ENCODE measurements around the gene STEAP2.

The STEAP2 gene

DNA sequence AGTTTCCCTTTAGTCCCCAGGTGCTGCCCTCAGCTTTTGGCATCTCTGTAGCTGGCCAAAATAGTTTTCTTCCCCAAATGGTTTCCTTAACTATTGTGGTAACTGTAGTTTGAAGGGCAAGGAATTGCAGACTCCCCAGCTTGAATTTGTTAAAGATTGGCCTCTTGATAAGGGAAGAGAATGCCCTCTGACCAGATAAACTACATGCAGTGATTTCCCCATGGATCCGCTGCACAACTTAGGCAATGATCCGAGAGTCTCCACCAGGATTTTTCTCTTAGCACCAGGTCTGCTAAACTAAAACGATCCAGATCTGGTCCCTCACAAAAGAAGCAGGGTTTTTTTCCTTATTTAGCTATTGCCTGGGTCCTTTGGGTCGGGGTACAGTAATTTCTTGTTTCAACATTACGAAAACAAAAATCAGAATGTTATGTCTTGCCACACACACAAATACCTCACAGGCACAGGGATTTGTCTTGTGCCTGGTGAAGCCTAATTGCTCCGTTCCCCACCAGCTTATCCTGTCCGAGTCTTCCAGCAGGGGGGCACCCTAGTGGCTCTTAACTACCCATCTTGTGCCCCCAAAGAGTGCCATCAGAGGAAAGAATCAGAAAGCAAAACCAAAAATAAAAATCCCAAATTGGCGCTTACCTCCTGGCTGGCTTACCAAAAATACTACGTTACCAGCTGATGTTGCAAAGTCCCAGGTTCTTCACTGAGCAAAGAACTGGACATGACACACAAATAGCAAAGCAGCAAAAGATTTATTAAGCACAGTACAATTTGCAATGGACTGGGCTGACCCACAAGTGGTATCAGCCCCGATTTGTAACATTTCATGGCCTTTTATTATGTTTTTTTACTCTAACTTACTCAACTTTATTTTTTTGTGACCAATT, 16.4 kb upstream of the STEAP2 start:
- no peak for DNase-seq

DNA sequence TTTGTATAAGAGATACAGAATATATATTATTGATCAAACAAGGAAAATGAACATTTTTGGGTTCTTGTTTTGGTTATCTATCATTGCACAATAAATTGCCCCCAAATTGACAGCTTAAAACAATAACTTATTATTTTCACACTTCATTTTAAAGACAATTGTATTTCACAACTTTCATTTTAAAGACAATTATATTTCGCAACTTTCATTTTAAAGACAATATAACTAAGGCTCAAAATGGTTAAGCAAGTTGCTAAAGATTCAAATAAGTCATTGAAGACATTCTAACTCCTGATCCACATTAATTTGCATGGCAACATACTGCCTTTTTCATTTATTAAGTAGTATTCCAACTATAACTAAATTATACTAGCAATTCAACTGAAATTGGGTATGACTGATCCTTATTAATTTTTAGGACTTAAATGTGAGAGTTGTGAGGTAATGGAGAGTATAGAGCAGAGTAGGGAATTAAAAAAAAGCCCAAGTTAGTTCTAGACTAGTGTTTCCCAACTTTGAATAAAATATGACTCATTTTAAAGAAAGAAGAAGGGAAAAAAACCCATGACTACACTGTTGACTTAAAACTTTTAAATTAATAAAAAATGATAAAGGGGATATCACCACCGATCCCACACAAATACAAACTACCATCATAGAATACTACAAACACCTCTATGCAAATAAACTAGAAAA, 9.9 kb upstream of the STEAP2 start:
- peak; percentile 9 for DNase-seq

DNA sequence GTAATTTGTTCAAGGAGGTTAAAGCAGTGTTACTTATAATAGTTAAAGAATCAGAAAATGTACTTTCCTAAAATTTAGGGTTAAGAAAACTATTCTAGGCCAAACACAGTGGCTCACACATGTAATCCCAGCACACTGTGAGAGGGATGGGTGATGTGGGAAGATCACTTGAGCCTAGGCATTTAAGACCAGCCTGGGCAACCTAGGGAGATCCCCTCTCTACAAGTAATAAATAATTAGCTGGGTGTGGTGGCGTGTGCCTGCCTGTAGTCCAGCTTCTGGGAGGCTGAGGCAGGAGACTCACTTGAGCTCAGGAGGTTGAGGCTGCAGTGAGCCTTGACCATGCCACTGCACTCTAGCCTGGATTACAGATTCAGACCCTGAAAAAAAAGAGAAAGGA, 3.6 kb upstream of the STEAP2 start:
- no peak for DNase-seq

DNA sequence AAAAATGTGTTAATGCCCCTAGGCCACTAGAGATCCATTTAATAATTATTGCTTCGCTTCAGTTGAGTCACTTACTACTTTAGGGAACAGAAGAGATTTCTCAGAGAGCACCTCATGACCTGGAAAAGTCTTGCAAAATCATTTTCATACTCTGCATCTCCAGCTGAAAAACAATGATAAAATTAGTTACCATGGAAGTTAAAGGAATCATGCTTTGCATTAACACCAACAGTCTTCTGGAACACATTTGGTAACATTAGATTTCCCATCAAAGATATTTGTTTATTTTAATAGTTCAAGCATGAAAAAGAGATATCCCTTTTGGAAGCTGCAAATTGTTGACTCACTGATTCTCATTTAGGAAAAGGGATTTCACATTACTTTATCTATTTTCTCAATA, 1.8 kb upstream of the STEAP2 start:
- DNase-seq, result no peak

DNA sequence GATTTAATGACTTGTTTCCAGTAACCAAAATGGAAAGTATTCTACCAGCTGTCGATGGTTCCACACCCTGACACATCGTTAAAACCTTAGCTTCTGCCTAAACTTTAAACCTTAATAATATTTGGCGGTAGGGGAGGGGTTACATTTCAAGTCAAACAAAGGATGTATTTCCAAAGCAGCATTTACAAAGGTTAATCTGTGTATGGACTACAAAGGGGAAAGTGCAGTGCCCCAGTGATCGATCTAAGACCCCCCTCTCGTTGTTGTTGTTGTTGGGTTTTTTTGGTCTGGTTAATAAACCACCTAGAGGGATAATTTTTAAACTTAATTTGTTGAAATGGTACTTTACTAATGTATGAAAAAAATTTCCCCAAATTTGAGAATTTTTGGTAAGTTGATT, 1.1 kb upstream of the STEAP2 start:
- no peak for DNase-seq

DNA sequence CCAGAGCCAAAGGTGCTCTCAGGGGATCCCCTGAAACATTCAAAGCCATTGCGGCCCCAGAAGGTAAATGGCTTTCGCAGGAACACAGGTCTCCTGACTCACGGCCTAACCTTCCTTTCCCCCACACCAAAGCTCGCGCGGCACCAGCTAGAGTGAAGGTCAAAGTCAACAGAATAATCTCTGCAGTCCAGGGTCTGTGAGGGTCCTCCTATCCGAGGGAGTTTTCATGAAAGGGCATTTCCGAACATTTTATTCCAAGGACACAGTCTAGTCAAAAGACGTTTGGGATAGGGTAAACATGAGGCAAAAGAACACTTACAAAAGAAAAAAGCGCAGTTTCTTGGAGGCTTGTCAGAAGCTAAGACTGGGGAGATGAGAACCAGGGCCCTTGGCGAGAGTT, 559 bp upstream of the STEAP2 start:
- DNase-seq, result no peak

DNA sequence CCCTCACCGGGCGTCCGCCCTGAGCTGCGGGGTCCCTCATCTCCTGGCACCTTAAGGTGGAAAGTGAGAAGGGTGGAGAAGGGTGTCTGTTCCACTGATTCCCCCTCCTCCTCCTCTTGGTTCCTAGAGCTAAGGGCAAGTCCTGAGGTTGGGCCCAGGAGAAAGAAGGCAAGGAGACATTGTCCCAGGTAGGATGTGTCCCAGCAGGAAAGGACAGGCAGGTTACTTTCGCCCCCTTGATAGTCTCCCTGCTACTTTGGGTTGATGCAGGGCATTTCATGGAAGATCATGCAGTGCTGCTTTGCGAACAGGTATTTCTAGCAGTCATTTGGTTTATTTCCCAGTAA, 582 bp downstream of the STEAP2 start:
- no peak for DNase-seq

DNA sequence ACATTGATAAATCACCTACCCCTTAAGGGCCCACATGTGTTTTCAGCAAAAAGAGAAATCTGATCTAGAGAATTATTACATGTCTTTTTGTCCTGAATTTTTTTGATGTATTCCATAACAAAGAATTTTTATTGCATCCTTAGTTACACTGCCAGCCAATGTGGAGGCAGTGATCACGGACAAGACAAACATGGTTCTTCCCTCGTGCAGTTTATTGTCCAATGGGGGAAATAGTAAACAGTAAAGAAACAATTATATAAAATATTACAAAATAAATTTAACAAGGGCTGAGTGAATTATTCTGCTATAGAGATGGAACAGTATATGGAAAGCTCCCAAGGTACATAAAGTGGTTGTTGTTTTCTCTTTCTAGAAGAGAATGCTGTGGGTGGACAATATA, 2.0 kb downstream of the STEAP2 start:
- no peak for DNase-seq

DNA sequence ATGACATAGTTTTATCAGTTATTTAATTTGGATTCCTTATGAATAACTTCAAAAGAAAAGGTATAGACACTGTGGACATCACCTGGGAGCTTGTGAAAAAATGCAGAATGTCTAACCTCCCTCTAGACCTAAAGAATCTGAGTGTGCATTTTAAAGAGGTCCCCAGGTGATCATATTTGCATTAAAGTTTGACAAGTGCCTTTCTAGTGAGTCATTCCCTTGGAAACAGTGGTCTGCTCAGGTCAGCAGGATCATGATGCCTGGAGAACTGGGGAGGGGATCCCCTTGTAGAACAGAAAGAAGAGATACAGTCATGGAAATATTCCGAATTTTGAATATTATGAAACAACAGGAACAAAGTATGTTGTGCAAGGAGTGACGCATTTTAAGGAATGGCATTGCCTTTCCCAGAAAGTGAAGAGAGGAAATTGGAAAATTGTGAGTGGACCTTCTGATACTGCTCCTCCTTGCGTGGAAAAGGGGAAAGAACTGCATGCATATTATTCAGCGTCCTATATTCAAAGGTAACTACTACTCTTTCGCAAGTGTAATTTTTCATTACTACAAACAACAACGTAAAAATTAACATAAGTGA, 4.6 kb downstream of the STEAP2 start:
- no peak for DNase-seq

DNA sequence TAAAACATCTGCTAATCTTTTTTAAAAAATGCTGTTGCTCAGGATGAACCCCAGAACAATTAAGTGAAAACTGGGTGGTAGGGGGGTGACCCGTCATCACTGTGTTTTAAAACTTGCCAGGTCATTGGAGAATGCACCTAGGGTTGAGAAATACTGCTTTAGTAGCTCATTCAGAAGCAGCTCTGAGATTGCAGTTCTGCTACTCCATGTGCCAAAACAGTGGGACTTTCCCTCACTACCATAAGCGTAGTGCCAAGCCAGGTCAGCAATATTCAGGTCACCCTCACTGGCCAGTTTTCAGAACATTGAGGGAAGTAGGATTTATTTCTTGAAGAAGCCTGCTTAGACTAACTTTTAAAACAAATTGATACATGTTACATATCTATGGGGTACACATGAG, 5.2 kb downstream of the STEAP2 start:
- no peak for DNase-seq

DNA sequence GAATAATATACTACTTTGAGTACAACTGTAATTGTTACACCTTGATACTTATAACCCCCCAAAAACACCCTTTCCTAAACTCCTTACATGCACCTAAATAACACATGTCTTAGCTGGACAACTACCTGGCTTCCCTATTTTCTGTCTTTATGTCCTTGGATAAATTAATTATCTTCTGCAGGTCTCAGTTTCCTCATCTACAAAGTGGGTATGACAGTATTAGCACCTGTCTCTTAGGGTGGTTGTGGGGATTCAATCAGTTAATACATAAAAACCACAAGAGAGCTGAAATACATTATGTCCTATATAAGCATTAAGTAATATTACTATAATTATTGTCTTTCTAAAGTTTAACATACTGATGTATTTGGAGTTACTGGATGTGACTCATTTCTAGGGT, 10.8 kb downstream of the STEAP2 start:
- no peak for DNase-seq

DNA sequence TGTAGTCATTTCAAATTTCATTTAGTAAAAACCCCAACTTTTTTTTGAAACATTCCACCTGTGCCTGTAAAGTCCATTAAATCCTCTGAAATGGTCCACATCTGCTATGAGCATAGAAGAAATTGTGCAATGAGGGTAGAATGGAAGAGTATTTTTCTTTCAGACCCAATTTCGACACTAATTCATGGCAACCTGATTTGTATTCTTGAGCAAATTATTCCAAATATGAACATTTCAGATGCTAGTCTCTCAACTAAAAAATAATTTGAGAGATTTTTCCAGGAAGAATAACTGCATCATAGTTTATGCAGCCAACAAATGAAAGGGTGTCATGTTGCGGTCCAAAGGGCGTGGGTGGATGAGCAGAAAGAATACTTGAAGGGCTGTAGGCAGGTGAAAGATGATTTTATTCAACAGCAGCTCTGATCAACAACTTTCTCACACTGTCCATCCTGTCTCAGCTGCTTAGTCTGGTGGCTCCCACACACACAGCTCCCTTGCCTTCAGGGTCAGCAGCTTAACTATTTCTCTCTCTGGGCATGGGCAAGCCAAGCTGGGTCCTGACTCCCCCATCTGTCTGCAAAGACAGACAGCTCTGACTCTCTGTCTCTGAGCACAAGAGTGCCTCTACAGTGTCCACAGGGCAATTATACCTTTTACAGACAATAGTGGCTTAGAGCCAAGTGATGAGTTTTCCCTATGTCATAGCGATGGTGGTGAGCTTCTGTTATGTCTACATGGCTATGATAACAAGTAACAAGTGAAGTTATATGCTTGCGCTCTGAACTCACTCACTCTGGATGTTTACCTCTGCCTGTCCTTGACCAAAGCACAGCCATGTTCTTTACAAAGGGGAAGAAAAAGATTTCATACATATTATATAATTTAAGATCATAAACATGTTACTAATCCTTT, 11.5 kb downstream of the STEAP2 start:
- DNase-seq, result no peak

DNA sequence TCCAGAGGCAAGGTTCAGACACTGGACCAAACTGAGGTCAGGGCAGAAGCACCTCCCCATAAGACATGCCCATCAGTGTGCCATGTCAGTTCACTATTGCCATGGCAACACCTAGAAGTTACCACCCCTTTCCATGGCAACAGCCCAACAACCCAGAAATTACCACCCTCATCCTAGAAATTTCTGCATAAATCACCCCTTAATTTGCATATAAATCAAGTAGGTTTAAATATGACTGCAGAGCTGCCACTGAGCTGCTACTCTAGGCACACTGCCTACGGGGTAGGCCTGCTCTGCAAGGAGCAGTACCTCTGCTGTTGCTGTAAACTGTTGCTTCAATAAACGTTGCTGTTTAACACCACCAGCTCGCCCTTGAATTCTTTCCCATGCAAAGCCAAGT, 12.7 kb downstream of the STEAP2 start:
- DNase-seq, result no peak

DNA sequence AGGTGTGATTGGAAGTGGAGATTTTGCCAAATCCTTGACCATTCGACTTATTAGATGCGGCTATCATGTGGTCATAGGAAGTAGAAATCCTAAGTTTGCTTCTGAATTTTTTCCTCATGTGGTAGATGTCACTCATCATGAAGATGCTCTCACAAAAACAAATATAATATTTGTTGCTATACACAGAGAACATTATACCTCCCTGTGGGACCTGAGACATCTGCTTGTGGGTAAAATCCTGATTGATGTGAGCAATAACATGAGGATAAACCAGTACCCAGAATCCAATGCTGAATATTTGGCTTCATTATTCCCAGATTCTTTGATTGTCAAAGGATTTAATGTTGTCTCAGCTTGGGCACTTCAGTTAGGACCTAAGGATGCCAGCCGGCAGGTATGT, 13.6 kb downstream of the STEAP2 start:
- DNase-seq, result no peak

DNA sequence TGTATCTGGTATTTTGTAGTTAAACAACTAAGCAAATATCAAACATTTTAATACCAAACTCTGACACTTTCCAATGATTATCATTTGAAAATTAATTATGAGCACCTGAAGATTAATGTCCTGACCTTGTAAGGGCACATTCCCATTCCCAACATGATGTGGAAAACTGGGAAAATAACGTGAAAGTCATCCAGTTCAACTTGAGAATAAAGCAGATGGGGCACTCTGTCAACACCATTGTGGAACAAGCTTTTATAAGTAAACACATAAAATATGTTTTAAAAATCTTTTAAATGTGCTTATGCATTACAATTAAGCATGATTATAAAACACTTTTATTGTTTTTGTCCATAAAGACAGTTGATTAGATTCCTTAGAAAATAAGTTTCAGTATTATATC, 14.1 kb downstream of the STEAP2 start:
- DNase-seq, result no peak

DNA sequence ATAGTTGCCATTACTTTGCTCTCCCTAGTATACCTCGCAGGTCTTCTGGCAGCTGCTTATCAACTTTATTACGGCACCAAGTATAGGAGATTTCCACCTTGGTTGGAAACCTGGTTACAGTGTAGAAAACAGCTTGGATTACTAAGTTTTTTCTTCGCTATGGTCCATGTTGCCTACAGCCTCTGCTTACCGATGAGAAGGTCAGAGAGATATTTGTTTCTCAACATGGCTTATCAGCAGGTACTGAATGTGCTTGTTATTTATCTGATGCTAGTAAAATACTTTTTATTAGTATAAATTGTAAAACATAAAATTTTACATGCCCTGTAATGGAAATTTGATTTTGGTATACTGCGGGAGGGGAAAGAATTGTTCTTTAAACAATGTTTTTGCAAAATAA, 15.7 kb downstream of the STEAP2 start:
- no peak for DNase-seq

DNA sequence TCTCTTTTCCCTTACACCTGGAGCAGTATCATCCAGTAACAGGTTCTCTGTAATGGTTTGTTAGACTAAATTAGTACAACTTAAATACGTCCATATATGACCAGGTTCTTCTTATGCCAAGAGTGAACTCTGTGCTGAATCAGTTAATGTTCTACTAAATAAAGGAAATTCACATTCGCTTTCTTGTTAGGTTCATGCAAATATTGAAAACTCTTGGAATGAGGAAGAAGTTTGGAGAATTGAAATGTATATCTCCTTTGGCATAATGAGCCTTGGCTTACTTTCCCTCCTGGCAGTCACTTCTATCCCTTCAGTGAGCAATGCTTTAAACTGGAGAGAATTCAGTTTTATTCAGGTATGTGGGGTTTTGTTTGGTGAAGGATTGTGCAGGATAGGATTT, 18.1 kb downstream of the STEAP2 start:
- no peak for DNase-seq

DNA sequence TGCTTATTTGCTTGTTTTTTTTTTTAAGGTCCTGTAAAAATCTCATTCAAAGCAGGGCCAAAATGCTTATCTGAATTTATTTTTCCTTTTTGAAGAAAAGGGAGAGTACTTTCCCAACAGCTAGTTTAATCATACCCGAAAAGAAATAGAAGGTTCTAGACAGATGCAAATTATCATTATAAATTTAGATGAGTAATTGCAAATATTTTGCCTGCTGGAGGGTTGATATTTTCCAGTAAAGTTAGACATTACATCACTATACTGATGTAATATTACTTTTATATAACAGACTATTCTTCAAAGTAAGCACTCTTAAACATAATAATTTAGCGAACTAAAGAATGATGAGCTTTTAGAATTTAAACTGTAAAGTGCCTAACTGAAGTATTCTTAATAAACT, 19.3 kb downstream of the STEAP2 start:
- DNase-seq, result no peak

DNA sequence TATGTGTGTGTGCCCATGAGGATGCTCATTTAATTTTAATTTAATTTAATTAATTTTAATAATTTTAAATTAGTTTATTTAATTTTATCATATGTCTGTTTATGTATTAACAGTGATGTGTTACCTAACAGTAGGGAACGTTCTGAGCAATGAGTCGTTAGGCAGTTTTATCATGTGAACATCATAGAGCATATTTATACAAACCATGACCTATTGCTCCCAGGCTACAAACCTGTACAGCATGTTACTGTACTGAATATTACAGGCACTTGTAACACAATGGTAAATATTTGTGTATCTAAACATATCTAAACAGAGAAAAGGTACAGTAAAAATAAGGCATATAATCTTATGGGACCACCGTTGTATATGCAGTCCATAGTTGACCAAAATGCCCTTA, 19.8 kb downstream of the STEAP2 start:
- no peak for DNase-seq

DNA sequence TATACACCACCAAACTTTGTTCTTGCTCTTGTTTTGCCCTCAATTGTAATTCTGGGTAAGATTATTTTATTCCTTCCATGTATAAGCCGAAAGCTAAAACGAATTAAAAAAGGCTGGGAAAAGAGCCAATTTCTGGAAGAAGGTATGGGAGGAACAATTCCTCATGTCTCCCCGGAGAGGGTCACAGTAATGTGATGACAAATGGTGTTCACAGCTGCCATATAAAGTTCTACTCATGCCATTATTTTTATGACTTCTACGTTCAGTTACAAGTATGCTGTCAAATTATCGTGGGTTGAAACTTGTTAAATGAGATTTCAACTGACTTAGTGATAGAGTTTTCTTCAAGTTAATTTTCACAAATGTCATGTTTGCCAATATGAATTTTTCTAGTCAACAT, 20.9 kb downstream of the STEAP2 start:
- no peak for DNase-seq

DNA sequence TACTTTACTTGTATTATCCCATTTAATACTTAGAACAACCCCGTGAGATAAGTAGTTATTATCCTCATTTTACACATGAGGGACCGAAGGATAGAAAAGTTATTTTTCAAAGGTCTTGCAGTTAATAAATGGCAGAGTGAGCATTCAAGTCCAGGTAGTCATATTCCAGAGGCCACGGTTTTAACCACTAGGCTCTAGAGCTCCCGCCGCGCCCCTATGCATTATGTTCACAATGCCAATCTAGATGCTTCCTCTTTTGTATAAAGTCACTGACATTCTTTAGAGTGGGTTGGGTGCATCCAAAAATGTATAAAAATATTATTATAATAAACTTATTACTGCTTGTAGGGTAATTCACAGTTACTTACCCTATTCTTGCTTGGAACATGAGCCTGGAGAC, 22.0 kb downstream of the STEAP2 start:
- DNase-seq, result no peak

DNA sequence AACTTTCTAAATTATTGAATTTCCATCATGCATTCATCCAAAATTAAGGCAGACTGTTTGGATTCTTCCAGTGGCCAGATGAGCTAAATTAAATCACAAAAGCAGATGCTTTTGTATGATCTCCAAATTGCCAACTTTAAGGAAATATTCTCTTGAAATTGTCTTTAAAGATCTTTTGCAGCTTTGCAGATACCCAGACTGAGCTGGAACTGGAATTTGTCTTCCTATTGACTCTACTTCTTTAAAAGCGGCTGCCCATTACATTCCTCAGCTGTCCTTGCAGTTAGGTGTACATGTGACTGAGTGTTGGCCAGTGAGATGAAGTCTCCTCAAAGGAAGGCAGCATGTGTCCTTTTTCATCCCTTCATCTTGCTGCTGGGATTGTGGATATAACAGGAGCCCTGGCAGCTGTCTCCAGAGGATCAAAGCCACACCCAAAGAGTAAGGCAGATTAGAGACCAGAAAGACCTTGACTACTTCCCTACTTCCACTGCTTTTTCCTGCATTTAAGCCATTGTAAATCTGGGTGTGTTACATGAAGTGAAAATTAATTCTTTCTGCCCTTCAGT, 25.3 kb downstream of the STEAP2 start:
- DNase-seq, result no peak

DNA sequence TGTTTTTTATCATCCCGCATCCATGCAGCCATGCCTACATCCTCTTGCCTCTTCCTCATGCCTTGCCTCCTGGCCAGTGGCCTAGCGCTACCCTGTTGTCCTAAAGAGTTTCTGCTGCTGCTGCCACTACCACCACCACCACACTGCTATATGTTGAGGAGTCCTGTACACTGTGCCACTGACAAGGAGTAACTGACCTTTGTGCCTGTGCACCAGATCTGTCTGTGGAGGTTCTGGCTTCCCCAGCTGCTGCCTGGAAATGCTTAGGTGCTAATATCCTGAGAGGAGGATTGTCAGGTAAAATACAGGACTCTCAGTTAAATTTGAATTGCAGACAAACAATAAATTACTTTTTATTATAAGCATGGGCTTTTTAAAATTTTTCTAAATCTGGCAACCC, 26.5 kb downstream of the STEAP2 start:
- DNase-seq, result no peak

All from suppressor macrophage treated with lipopolysaccharide for 4 hours (primary cell).